Glomerular visceral epithelial cell (primary cell): Measurements from ENCODE around the gene RGS13.
A peak's percentile ranks its signal among the peaks of the same experiment; 100 is the strongest.
"Not testable (repeated sequence)": the region's sequence is repeated elsewhere in the genome, so short reads cannot be mapped to it uniquely, and the experiment has no call there.

Experiments
- DNase-seq: peaks from one replicate; pipeline ENCODE4 v3.0.0-alpha.2; 2016; ENCODE audit errors: extremely low spot score

The RGS13 gene

GRCh38 chr1:192678099-192678498 lies 42.2 kb downstream of the RGS13 start:
- no peak for DNase-seq

DNA sequence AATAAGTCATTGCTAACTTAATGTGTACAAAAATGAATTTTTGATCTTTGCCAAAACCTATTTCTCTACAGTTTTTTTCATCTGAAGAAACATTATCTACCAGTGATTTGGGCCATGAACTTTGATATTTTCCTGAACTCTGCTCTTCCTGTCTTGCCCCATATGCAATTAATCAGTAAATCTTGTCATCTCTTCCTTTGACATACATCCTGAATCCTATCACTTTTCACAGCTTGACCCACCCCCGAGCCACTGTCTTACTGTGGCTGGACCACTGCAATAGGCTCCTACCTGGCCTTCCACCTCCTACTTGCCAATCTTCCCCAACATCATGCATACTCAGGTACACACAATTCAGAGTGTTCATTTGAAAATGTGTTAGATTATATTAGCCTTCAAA lies 46.4 kb downstream of the RGS13 start:
- no peak for DNase-seq

DNA sequence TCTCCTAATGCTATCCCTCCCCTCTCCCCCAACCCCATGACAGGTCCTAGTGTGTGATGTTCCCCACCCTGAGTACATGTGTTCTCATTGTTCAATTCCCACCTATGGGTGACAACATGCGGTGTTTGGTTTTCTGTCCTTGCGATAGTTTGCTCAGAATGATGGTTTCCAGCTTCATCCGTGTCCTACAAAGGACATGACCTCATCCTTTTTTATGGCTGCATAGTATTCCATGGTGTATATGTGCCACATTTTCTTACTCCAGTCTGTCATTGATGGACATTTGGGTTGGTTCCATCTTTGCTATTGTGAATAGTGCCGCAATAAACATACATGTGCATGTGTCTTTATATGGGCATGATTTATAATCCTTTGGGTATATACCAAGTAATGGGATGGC lies 47.1 kb downstream of the RGS13 start:
- DNase-seq, result not testable (repeated sequence)

- DNase-seq, result no peak
Observed at GRCh38 chr1:192689459-192689858, 53.5 kb downstream of the RGS13 start.

GRCh38 chr1:192691041-192691440 lies 55.1 kb downstream of the RGS13 start:
- no peak for DNase-seq

- no peak for DNase-seq
Observed at GRCh38 chr1:192696082-192696481, 60.1 kb downstream of the RGS13 start.

GRCh38 chr1:192697771-192698170 lies 61.8 kb downstream of the RGS13 start:
- no peak for DNase-seq

DNA sequence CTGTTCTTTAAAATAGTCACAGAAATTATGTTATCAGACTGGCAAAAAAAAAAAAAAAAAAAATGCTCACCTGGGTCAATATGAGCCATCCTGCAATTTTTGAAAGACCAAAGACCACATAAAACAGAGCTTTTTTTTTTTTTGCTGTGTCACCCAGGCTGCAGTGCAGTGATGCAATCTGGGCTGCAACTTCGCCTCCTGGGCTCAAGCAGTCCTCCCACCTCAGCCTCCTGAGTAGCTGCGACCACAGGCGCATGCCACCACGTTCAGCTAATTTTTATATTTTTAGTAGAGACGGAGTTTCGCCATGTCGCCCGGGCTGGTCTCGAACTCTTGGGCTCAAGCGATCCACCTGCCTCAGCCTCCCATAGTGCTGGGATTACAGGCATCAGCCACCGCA lies 62.8 kb downstream of the RGS13 start:
- no peak for DNase-seq

GRCh38 chr1:192700834-192701271 lies 64.9 kb downstream of the RGS13 start:
- DNase-seq, result peak; percentile 87

DNA sequence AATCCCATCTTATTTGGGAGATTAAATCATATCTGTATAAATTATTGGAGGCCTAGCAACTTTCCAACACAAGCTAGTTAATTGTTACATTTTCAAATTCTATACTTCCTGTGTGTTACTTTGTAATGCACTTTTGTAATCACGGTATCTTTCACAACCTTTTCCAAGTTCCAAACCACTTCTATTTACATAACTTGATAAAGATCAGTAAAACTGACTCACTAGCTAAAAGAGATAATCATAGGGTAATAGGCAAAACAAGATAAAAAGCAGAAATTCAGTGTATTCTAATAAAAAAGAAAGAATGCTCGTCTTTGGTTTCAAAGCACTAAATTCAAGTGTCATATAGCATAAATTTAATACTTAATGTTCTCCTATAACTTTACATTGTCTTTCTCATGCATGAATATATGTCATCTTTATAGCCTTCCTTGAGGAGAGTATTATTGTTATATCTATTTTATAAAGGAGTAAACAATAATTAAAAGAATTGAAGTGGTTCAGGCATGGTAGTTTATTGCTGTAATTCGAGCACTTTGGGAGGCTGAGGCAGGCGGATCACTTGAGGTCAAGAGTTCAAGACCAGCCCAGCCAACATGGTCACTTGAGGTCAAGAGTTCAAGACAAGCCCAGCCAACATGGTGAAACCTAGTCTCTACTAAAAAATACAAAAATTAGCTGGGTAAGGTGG lies 66.4 kb downstream of the RGS13 start:
- DNase-seq, result peak; percentile 17

- DNase-seq, result peak; percentile 48
Observed at GRCh38 chr1:192703283-192704206, 67.6 kb downstream of the RGS13 start.

DNA sequence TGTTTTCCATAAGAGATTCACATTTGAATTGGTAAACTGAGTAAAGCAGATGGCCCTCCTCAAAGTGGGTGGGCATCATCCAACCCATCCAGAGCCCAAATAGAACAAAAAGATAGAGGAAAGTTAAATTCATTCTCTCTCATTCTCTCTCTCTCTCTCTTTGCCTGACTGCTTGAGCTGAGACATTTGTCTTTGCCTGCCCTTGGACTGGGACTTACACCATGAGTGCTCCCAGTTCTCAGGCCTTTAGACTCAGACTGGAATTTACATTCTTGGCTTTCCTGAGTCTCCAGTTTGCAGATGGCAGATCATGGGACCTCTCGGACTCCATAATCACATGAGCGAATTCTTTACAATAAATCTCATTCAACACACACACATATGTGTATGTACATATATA lies 69.6 kb downstream of the RGS13 start:
- no peak for DNase-seq

- no peak for DNase-seq
Observed at GRCh38 chr1:192706936-192707335, 71.0 kb downstream of the RGS13 start.

DNA sequence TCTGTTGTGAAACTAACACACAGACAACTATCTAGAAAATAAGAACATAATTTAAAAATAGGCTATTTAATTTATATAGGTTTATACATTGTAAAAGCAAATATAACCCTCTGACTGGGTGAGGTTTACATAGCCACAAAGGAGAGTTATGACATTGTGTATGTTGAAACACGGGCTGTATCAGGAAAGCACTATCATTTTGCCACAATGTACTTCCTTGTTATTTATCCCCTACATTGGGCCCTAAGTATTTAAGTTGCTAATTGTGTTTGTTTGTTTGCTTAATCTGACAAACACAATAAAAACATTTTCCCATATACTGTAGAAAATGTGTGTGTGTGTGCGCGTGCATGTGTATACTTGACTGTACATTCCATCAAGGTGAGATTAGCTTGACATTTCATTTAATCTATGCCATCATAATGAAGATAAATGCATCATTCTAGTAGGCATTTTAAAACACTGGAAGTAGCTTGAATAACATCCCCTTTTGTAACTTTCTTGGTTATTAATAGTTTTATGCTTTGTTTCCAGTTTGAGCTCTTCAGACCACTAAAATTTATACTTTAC lies 72.1 kb downstream of the RGS13 start:
- no peak for DNase-seq

DNA sequence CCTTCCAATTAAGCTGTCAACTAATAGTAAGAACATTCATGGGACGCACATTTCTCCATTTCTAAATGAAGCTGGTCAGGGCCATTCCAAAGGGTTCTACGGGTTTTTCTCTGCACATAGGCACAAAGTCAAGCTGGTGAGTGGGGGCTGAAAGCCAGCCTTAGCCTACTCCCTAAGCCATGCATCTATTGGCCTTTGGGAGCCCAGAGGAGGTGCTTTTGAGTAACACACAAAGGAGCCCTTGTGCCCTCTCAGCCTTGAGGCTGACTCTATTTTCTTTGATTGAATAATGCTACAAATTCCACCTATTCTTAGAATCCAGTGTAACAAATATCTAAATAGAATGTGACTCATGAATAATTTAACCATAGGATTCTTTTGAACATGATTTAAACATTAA lies 73.6 kb downstream of the RGS13 start:
- no peak for DNase-seq
